ENCODE measurements around the gene ZMAT5.

The ZMAT5 gene

GRCh38 chr22:29784451-29785361, 17.9 kb upstream of the ZMAT5 start:
- H3K9me3 ChIP-seq (ENCODE audit: control insufficient read depth, insufficient read depth, low read length): no peaks in the 10 kb centered on the region
- H3K36me3 ChIP-seq (ENCODE audit: control insufficient read depth, insufficient read depth, low read length): peaks cover 8% of the 10 kb centered on the region
- H3K4me3 ChIP-seq (ENCODE audit: low read depth, low read length): no peak overlapping the region
- H3K4me1 ChIP-seq (ENCODE audit: control insufficient read depth, insufficient read depth, low read length): no peaks in the 10 kb centered on the region
- no peaks in the 10 kb centered on the region for H3K27me3 ChIP-seq (ENCODE audit: control insufficient read depth, insufficient read depth, low read length)
- H3K9ac ChIP-seq (ENCODE audit: low read depth, low read length): no peak overlapping the region

GRCh38 chr22:29782061-29782845, 15.4 kb upstream of the ZMAT5 start:
- no peaks in the 10 kb centered on the region for H3K9me3 ChIP-seq (ENCODE audit: control insufficient read depth, insufficient read depth, low read length)
- H3K4me3 ChIP-seq (ENCODE audit: low read depth, low read length): no peak overlapping the region
- H3K36me3 ChIP-seq (ENCODE audit: control insufficient read depth, insufficient read depth, low read length): no peaks in the 10 kb centered on the region
- H3K9ac ChIP-seq (ENCODE audit: low read depth, low read length): no peak overlapping the region
- H3K4me1 ChIP-seq (ENCODE audit: control insufficient read depth, insufficient read depth, low read length): no peaks in the 10 kb centered on the region
- no peaks in the 10 kb centered on the region for H3K27me3 ChIP-seq (ENCODE audit: control insufficient read depth, insufficient read depth, low read length)

GRCh38 chr22:29780748-29781676, 14.2 kb upstream of the ZMAT5 start:
- Histone ChIP-seq H3K9ac (ENCODE audit: low read depth, low read length) (no peak overlapping the region), H3K9me3 (ENCODE audit: control insufficient read depth, insufficient read depth, low read length) (no peaks in the 10 kb centered on the region)

GRCh38 chr22:29780220-29780619, 13.4 kb upstream of the ZMAT5 start:
- Histone ChIP-seq H3K4me1 (ENCODE audit: control insufficient read depth, insufficient read depth, low read length) (no peaks in the 10 kb centered on the region), H3K27me3 (ENCODE audit: control insufficient read depth, insufficient read depth, low read length) (no peaks in the 10 kb centered on the region), H3K36me3 (ENCODE audit: control insufficient read depth, insufficient read depth, low read length) (no peaks in the 10 kb centered on the region), H3K4me3 (ENCODE audit: low read depth, low read length) (no peak overlapping the region), H3K9ac (ENCODE audit: low read depth, low read length) (no peak overlapping the region), H3K9me3 (ENCODE audit: control insufficient read depth, insufficient read depth, low read length) (no peaks in the 10 kb centered on the region)

More at GRCh38 chr22:29780748-29781676, 14.2 kb upstream of the ZMAT5 start:
- no peak overlapping the region for H3K4me3 ChIP-seq (ENCODE audit: low read depth, low read length)
- no peaks in the 10 kb centered on the region for H3K4me1 ChIP-seq (ENCODE audit: control insufficient read depth, insufficient read depth, low read length)
- no peaks in the 10 kb centered on the region for H3K27me3 ChIP-seq (ENCODE audit: control insufficient read depth, insufficient read depth, low read length)
- H3K36me3 ChIP-seq (ENCODE audit: control insufficient read depth, insufficient read depth, low read length): no peaks in the 10 kb centered on the region

- Histone ChIP-seq H3K36me3 (ENCODE audit: control insufficient read depth, insufficient read depth, low read length) (peaks cover 6% of the 10 kb centered on the region), H3K4me1 (ENCODE audit: control insufficient read depth, insufficient read depth, low read length) (no peaks in the 10 kb centered on the region), H3K4me3 (ENCODE audit: low read depth, low read length) (no peak overlapping the region), H3K9ac (ENCODE audit: low read depth, low read length) (no peak overlapping the region), H3K9me3 (ENCODE audit: control insufficient read depth, insufficient read depth, low read length) (no peaks in the 10 kb centered on the region), H3K27me3 (ENCODE audit: control insufficient read depth, insufficient read depth, low read length) (no peaks in the 10 kb centered on the region)
Measured at GRCh38 chr22:29773233-29773632, 6.4 kb upstream of the ZMAT5 start.

GRCh38 chr22:29772170-29772641, 5.4 kb upstream of the ZMAT5 start:
- H3K9ac ChIP-seq (ENCODE audit: low read depth, low read length): no peak overlapping the region

GRCh38 chr22:29769723-29770321, 3.0 kb upstream of the ZMAT5 start:
- H3K9ac ChIP-seq (ENCODE audit: low read depth, low read length): no peak overlapping the region
- H3K36me3 ChIP-seq (ENCODE audit: control insufficient read depth, insufficient read depth, low read length): peaks cover 6% of the 10 kb centered on the region
- no peaks in the 10 kb centered on the region for H3K4me1 ChIP-seq (ENCODE audit: control insufficient read depth, insufficient read depth, low read length)

More at GRCh38 chr22:29772170-29772641, 5.4 kb upstream of the ZMAT5 start:
- no peak overlapping the region for H3K4me3 ChIP-seq (ENCODE audit: low read depth, low read length)
- H3K36me3 ChIP-seq (ENCODE audit: control insufficient read depth, insufficient read depth, low read length): peaks cover 6% of the 10 kb centered on the region
- H3K4me1 ChIP-seq (ENCODE audit: control insufficient read depth, insufficient read depth, low read length): no peaks in the 10 kb centered on the region
- H3K27me3 ChIP-seq (ENCODE audit: control insufficient read depth, insufficient read depth, low read length): no peaks in the 10 kb centered on the region
- H3K9me3 ChIP-seq (ENCODE audit: control insufficient read depth, insufficient read depth, low read length): no peaks in the 10 kb centered on the region

GRCh38 chr22:29768052-29768693, 1.4 kb upstream of the ZMAT5 start:
- H3K27me3 ChIP-seq (ENCODE audit: control insufficient read depth, insufficient read depth, low read length): no peaks in the 10 kb centered on the region
- peaks cover 6% of the 10 kb centered on the region for H3K36me3 ChIP-seq (ENCODE audit: control insufficient read depth, insufficient read depth, low read length)
- peak overlapping the region; percentile 99 for H3K4me3 ChIP-seq (ENCODE audit: low read depth, low read length)
- H3K4me1 ChIP-seq (ENCODE audit: control insufficient read depth, insufficient read depth, low read length): no peaks in the 10 kb centered on the region
- peak overlapping the region; percentile 80 for H3K9ac ChIP-seq (ENCODE audit: low read depth, low read length)
- no peaks in the 10 kb centered on the region for H3K9me3 ChIP-seq (ENCODE audit: control insufficient read depth, insufficient read depth, low read length)

More at GRCh38 chr22:29769723-29770321, 3.0 kb upstream of the ZMAT5 start:
- H3K27me3 ChIP-seq (ENCODE audit: control insufficient read depth, insufficient read depth, low read length): no peaks in the 10 kb centered on the region
- no peak overlapping the region for H3K4me3 ChIP-seq (ENCODE audit: low read depth, low read length)
- H3K9me3 ChIP-seq (ENCODE audit: control insufficient read depth, insufficient read depth, low read length): no peaks in the 10 kb centered on the region

- no peaks in the 10 kb centered on the region for H3K27me3 ChIP-seq (ENCODE audit: control insufficient read depth, insufficient read depth, low read length)
- H3K9me3 ChIP-seq (ENCODE audit: control insufficient read depth, insufficient read depth, low read length): no peaks in the 10 kb centered on the region
- peaks cover 6% of the 10 kb centered on the region for H3K36me3 ChIP-seq (ENCODE audit: control insufficient read depth, insufficient read depth, low read length)
- peak within 1 kb of the TSS; percentile 97 for H3K9ac ChIP-seq (ENCODE audit: low read depth, low read length)
- H3K4me3 ChIP-seq (ENCODE audit: low read depth, low read length): peak within 1 kb of the TSS; percentile 99
- H3K4me1 ChIP-seq (ENCODE audit: control insufficient read depth, insufficient read depth, low read length): no peaks in the 10 kb centered on the region
Measured at GRCh38 chr22:29767171-29768051, 604 bp upstream of the ZMAT5 start, which contains the start of gene UQCR10. TSS of gene UQCR10 (plus strand) at chr22:29767369. CDS start at chr22:29767399, 30 bp downstream.
